ENCODE results near the gene AKAP7.
"Not testable (repeated sequence)": the region's sequence is repeated elsewhere in the genome, so short reads cannot be mapped to it uniquely, and the experiment has no call there.

- not testable (repeated sequence) for TF ChIP-seq EZH2 (IDR thresholded peaks at IDR 0.05; ENCODE audit: low read length); CTCF (optimal IDR thresholded peaks at IDR 0.05 in 1 of 3, IDR thresholded peaks at IDR 0.05 in 1 of 3, conservative IDR thresholded peaks at IDR 0.05 in 1 of 3; ENCODE audit: extremely low read depth in 1 of 3, insufficient read depth in 2 of 3, low read length in 3 of 3)
Observed at GRCh38 chr6:131325669-131326068, 190.4 kb downstream of the AKAP7 start.
